GM19351 (cell line): ENCODE measurements around the gene TNFSF12.
"Not testable (repeated sequence)": the region's sequence is repeated elsewhere in the genome, so short reads cannot be mapped to it uniquely, and the experiment has no call there.

Source experiments
- ATAC-seq: cut with Tn5 transposase; IDR thresholded peaks from one replicate; pipeline ENCODE4 v1.9.1; 2021; ENCODE audit warnings: mild to moderate bottlenecking, moderate library complexity; ENCODE audit not compliant: unreplicated experiment

The TNFSF12 gene

DNA sequence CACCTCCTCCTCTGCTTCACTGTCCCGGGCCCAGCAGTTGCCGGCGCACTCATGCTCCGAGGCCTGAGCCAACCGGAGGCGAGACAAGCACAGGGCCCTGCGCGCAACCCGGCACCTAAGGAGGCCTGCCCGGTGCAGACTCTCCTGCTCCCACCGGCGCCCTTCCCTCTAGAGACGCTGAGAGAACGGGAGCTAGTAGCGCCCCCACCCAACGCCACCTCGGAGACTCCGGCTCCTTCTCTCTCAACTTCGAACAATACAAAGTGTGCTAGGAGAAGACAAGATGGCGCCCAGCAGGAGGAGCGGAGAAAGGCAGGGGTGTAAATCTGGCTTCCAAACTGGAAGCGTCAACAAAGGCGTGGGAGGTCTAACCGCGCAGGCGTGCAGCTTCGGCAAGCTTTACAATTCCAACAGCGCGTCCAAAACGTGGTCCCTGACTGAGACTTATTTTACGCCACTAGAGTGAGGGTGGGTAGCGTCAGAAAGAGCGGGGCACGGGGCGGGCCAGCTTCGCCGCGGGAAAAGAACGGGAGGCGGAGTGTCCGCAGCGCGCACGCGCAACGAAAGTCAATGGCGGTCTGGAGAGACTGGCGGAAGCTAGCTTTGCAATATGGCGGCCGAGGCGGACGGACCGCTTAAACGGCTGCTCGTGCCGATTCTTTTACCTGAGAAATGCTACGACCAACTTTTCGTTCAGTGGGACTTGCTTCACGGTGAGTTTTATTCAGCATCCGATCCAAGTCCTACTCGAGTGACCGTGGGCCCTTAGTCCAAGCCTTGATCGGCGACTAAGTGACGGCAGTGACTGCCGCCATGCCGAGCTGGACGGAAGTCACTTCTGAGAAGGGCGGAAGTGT is 34.6 kb downstream of the TNFSF12 start, which contains the start of gene MPDU1:
MPDU1 (plus strand) TSS at position 600 of the 857 bp plus-strand sequence; CDS start at position 611, 11 bp downstream.
- ATAC-seq = peak; percentile 58

DNA sequence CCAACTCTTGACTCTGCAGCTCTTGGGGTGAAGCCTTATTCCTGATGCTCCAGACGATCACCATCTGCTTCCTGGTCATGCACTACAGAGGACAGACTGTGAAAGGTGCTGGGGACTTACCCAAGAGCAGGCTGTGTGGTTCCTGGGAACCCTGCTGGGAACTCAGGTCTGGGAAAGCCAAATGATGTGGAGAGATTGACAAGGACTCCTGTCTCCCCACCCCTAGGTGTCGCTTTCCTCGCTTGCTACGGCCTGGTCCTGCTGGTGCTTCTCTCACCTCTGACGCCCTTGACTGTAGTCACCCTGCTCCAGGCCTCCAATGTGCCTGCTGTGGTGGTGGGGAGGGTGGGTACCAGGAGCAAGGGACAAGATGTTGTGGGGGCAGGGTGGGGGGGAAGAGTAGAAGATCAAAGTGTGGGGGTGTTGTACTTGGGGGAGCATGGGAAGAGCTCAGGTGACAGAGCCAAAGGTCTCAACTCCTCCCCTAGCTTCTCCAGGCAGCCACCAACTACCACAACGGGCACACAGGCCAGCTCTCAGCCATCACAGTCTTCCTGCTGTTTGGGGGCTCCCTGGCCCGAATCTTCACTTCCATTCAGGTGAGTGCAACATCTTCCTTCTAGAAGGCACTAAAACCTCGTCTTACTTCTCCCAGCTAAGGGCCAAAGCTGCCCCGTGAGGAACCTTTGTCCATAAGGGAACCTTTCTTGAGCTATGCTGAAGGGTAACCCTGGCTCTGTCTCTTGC is 38.0 kb downstream of the TNFSF12 start:
- no peak for ATAC-seq

DNA sequence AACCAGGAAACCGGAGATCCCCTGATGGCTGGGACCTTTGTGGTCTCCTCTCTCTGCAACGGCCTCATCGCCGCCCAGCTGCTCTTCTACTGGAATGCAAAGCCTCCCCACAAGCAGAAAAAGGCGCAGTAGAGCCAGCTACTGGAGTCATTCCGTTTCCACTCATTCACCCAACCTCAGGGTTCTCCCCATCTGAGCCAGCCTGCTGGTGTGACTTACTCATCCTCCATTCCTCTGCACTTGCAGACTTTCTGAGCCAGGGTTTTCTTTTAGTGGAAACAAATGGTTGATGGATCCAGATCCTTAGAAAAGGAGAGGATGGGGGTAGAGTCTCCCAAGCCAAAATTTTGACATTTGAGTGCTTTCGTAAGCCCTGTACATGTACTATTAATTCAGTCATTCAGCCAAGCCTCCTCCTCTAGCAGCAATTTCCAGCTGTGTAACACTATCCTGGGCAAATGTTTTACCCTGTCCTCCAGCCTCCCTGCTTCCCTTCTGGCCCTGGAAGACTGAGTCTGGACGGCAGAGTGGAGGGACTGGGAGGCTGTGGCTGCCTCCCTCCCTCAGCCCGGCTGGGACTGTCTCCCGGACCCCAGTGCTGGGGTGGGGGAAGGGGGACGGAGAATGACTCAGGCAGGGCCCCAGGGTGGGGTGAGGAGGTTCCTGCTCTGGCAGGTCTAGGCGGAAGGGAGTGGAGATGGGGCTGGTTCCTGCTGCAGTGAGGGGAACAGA is 38.7 kb downstream of the TNFSF12 start:
- ATAC-seq = no peak

- no peak for ATAC-seq
Measured at GRCh38 chr17:7588553-7589203, 39.8 kb downstream of the TNFSF12 start.

GRCh38 chr17:7589204-7589868 is 40.5 kb downstream of the TNFSF12 start:
- no peak for ATAC-seq

DNA sequence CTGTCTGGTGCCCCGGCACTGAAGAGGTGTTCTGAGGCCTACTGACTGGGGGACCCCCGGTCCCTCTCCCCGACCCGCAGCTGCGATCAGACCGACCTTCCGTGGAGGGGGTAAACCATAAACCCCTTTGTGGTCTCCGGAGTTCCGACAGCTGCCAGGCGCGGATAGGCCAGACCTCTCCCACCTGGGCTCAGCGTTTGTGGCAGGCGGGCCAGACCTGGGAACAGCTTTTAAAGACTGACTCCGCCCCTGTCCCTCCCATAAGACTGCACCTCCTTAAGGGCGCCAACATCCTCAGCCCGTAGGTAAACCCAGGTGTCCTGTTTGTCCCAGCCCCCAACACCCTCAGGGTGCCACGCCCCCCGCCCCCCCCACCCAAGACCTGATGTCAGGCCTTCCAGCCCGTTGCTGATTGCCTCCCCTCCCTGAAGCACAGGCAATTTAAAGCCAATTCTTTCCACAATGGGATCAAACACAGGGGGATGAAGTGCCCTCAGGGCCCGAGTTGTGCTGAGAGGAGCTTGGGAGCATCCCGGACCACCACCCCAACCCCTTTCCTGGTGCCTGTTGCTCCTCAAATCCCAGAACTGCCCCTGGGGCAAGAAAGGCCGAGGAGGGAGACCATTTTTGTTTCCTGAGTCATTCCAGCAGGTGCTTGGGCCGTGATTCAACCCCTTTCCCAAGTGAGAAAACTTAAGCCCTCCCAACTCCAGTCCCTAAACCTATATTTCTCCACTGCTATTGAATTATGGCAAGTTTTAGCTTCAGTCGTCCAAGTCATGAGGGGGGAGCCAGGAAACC is 41.2 kb downstream of the TNFSF12 start, which contains the start of gene SOX15:
SOX15 (minus strand) TSS at position 204 of the 801 bp plus-strand sequence. CDS start 418 bp downstream, outside the sequence.
- ATAC-seq = no peak

DNA sequence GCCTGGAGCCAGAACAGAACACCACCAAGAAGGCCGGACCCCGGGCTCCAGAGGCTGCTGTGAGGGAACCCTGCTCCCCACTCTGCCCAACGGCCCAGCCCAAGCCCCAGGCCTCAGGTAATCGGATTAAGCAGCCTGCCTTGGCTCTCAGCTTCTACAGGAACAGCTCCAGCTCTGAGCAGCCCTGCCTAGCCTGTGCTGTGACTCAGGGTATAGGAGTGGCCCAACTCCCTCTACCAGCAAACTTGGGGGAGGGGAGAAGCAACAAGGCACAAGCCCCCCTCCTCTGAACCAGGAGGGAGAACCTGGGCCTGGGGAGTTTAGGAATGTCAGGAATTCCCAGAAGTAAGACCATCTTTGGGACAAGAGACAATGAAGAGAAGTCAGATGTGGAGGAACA is 41.9 kb downstream of the TNFSF12 start:
- no peak for ATAC-seq

DNA sequence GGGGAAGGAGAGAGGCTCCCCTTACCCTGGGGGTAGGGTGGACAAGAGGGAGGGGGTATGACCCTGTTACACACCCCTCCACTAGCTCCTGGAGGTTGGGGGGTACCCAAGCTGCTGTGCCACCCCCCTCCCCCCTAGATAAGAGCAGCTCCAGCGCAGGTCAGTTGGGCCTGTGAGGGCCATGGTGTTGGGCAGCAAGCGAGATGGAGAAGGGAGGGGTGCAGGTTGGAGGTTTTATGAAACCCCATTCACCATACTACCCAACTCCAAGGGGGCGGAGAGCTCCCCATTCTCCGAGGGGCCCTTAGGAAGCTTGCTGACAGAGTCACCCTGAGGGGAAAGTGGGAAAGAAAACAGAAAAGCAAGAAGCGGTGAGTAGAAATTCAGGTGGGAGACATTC is 42.7 kb downstream of the TNFSF12 start:
- no peak for ATAC-seq

- ATAC-seq = no peak
Measured at GRCh38 chr17:7592422-7593021, 43.7 kb downstream of the TNFSF12 start.

- ATAC-seq = no peak
Measured at GRCh38 chr17:7593296-7593695, 44.4 kb downstream of the TNFSF12 start.

DNA sequence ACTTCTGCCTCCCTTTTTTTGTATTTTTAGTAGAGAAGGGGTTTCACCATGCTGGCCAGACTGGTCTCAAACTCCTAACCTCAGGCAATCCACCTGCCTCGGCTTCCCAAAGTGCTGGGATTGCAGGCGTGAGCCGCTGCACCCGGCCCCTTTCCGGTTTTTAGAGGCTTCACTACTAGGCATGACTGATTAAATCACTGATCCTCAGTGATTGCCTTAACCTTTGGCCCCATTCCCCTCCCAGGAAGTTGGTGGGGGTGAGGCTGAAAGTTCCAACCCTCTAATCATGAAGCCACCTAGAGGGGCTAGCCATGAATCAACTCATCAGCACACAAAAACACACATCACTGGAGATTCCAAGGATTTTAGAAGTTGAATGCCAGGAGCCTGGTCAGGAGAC is 48.7 kb downstream of the TNFSF12 start:
- ATAC-seq = not testable (repeated sequence)

- no peak for ATAC-seq
Measured at GRCh38 chr17:7606280-7606679, 57.4 kb downstream of the TNFSF12 start.
